HepG2 (cell line): ENCODE measurements around the gene ACACA. TPM values are rescaled to one million over a fixed set of nuclear protein-coding genes. Genes with fewer than 3 reads are reported as not detected.

Source experiments
- ATAC-seq: fragments of 200-7000 bp; cut with Tn5 transposase; 3 replicates; pipeline ENCODE4 v1.9.1; 2020; ENCODE audit warnings: mild to moderate bottlenecking, moderate library complexity
- BruUV-seq: library from RNA; stranded (reverse); fragments of 400-500 nt; replicated peaks from 2 replicates; lab custom pipeline; 2021; lab: Mats Ljungman, UMichigan
- CTCF ChIA-PET: fragments of 300-600 bp; formaldehyde crosslinking; extraction: SDS; loops from one replicate; lab custom pipeline; 2021; ENCODE audit warnings: low total read pairs, inconsistent platforms, low intra/inter-chr PET ratio; lab: Yijun Ruan, JAX
- POLR2A ChIA-PET: fragments of 350-600 bp; sonication (Branson Sonifier 250); formaldehyde crosslinking; loops from one replicate; lab custom pipeline; 2020; ENCODE audit warnings: antibody characterized with exemption, inconsistent platforms; lab: Yijun Ruan, JAX
- DNase-seq: peaks from one replicate; pipeline ENCODE4 v3.0.0-alpha.2; 2015; ENCODE audit warnings: low spot score
- FAIRE-seq: peaks from 3 replicates; lab custom pipeline; 2011; peaks lifted over from hg19 to GRCh38; lab: Jason Lieb, UNC
- H2AFZ ChIP-seq: one replicate; pipeline ENCODE4 v1.6.1; 2011; ENCODE audit warnings: low read length, inconsistent platforms
- H3K27ac ChIP-seq: fragments of 300-600 bp; 3 replicates; pipeline ENCODE4 v1.8.0; 2011; ENCODE audit warnings: mixed run types, mild to moderate bottlenecking, mixed read lengths, low read length, inconsistent platforms; ENCODE audit not compliant: insufficient read depth; ENCODE audit errors: extremely low read length
- H3K27me3 ChIP-seq, 2 experiments: fragments of 200-600 bp in 1 of 2; 2 replicates in 1 of 2; 3 replicates in 1 of 2; pipeline versions ENCODE4 v1.6.0 to v1.8.0; 2011; ENCODE audit warnings: low read length in 2 of 2, mild to moderate bottlenecking in 2 of 2, moderate library complexity in 2 of 2, inconsistent platforms in 1 of 2; ENCODE audit not compliant: insufficient read depth in 2 of 2, control insufficient read depth in 1 of 2
- H3K36me3 ChIP-seq, 2 experiments: fragments of 200-600 bp in 1 of 2; replicated peaks in 1 of 2; 2 replicates in 1 of 2; 3 replicates in 1 of 2; pipeline versions ENCODE4 v1.5.1 to v1.8.0; 2011; ENCODE audit warnings: low read length in 2 of 2, inconsistent platforms in 1 of 2; ENCODE audit not compliant: insufficient read depth in 2 of 2, control insufficient read depth in 1 of 2
- H3K4me1 ChIP-seq: 2 replicates; pipeline ENCODE4 v1.5.1; 2012; ENCODE audit warnings: low read length, inconsistent platforms; ENCODE audit not compliant: insufficient read depth
- H3K4me2 ChIP-seq: 2 replicates; pipeline ENCODE4 v1.6.0; 2011; ENCODE audit warnings: low read depth, low read length, inconsistent platforms
- H3K4me3 ChIP-seq, 3 experiments: fragments of 200-600 bp in 1 of 3; sonication (generic), shearing (Covaris generic) in 1 of 3; replicated peaks in 1 of 3; 2 replicates each; pipeline ENCODE4 v1.5.1; 2011 to 2016; ENCODE audit warnings: low read length in 3 of 3, inconsistent platforms in 2 of 3, low read depth in 2 of 3, mild to moderate bottlenecking in 2 of 3, control low read depth in 1 of 3, mixed read lengths in 1 of 3; ENCODE audit not compliant: insufficient read depth in 1 of 3
- H3K79me2 ChIP-seq: one replicate; pipeline ENCODE4 v1.6.1; 2011; ENCODE audit warnings: low read length, inconsistent platforms; ENCODE audit not compliant: insufficient read depth
- H3K9ac ChIP-seq: 2 replicates; pipeline ENCODE4 v1.6.0; 2011; ENCODE audit warnings: mild to moderate bottlenecking, low read depth, low read length, inconsistent platforms; ENCODE audit not compliant: insufficient read depth
- H3K9me3 ChIP-seq: 2 replicates; pipeline ENCODE4 v1.5.1; 2012; ENCODE audit warnings: mild to moderate bottlenecking, low read length
- H4K20me1 ChIP-seq: 2 replicates; pipeline ENCODE4 v1.6.0; 2011; ENCODE audit warnings: inconsistent platforms, mild to moderate bottlenecking, low read length, moderate library complexity; ENCODE audit not compliant: insufficient read depth
- CHD4 ChIP-seq: fragments of 200-600 bp; sonication (generic); IDR thresholded peaks from 2 replicates; pipeline ENCODE4 v1.7.0; 2017; ENCODE audit warnings: mild to moderate bottlenecking, low read length, borderline replicate concordance
- DDIT3 ChIP-seq: sonication (generic); formaldehyde crosslinking; IDR thresholded peaks from 2 replicates; pipeline ENCODE4 v1.4.0; 2020; ENCODE audit warnings: mild to moderate bottlenecking, missing genetic modification reagents
- HINFP ChIP-seq: sonication (generic); formaldehyde crosslinking; IDR thresholded peaks from 2 replicates; pipeline ENCODE4 v1.4.0; 2020; ENCODE audit warnings: low read depth, mild to moderate bottlenecking, missing genetic modification reagents
- HNF4A ChIP-seq: sonication (generic); formaldehyde crosslinking; IDR thresholded peaks from 2 replicates; pipeline ENCODE4 v1.4.0; 2020; ENCODE audit warnings: missing genetic modification reagents
- HOXD1 ChIP-seq: sonication (generic); formaldehyde crosslinking; IDR thresholded peaks from 2 replicates; pipeline ENCODE4 v1.5.0; 2020; ENCODE audit warnings: missing genetic modification reagents
- PCBP2 ChIP-seq: fragments of 200-400 bp; formaldehyde crosslinking; optimal IDR thresholded peaks from 2 replicates; pipeline ENCODE3; 2018; ENCODE audit warnings: low read length, low read depth; ENCODE audit not compliant: poor library complexity, severe bottlenecking
- RARG ChIP-seq: sonication (generic); formaldehyde crosslinking; IDR thresholded peaks from 2 replicates; pipeline ENCODE4 v1.4.0; 2020; ENCODE audit warnings: low read depth, mild to moderate bottlenecking, missing genetic modification reagents
- RELA ChIP-seq: sonication (generic); formaldehyde crosslinking; IDR thresholded peaks from 2 replicates; pipeline ENCODE4 v1.4.0; 2020; ENCODE audit warnings: missing genetic modification reagents
- UBTF ChIP-seq: sonication (generic); formaldehyde crosslinking; IDR thresholded peaks from 2 replicates; pipeline ENCODE4 v1.4.0; 2020; ENCODE audit warnings: mild to moderate bottlenecking, missing genetic modification reagents
- ZNF629 ChIP-seq: sonication (generic); formaldehyde crosslinking; conservative IDR thresholded peaks from 2 replicates; pipeline ENCODE4 v1.5.0; 2020; ENCODE audit warnings: missing genetic modification reagents
- ZNF746 ChIP-seq: sonication (generic); formaldehyde crosslinking; IDR thresholded peaks from 2 replicates; pipeline ENCODE4 v1.8.0; 2022; ENCODE audit warnings: mild to moderate bottlenecking, missing genetic modification reagents
- WGBS: methylation state at CpG from one replicate; pipeline ENCODE4 v1.1.6; 2017; ENCODE audit warnings: low lambda C conversion rate; 5-methylcytosine and 5-hydroxymethylcytosine counted together
- in situ Hi-C: cut with HindIII; loops from 2 replicates; pipeline ENCODE4 v1.10.0; 2017; ENCODE audit warnings: low pct_unique_long_range_greater_than_20kb; ENCODE audit not compliant: extremely low pct_ligation_motif_present
- intact Hi-C: fragments of 100-400 bp; cut with micrococcal nuclease; formaldehyde crosslinking; loops from one replicate; pipeline ENCODE4 v1.10.0; 2022; ENCODE audit not compliant: unreplicated experiment
- polyA plus RNA-seq, 8 experiments: library from polyadenylated mRNA; depleted of rRNA in 3 of 8; stranded (reverse) in 7 of 8; unstranded in 1 of 8; fragments of >200 nt; fragmentation: Illumina TruSeq in 4 of 8; extraction: Trizol in 4 of 8; gene quantifications; 2 replicates each; pipeline versions ENCODE4 v1.2.1 to v1.2.3, GENCODE V29; 2011 to 2016; ENCODE audit warnings: low read depth in 4 of 8, missing spikeins in 1 of 8, mixed read lengths in 1 of 8; ENCODE audit not compliant: insufficient read depth in 1 of 8
- total RNA-seq, 5 experiments: library from RNA; depleted of rRNA; stranded (reverse); fragments of >200 nt; fragmentation: Illumina TruSeq; extraction: Trizol; gene quantifications; 2 replicates each; pipeline ENCODE4 v1.2.3, GENCODE V29; 2016; ENCODE audit warnings: low read depth in 1 of 5

Gene ACACA
- total and polyA plus RNA-seq, 2 of the 13 experiments (the other 11 are each of a cell fraction or from before 2014, with no cell fraction given), result 39.2 to 47.2 TPM

- no peak for TF ChIP-seq DDIT3
- no peak for TF ChIP-seq ZNF746 (CRISPR knock-in tag)
Observed at GRCh38 chr17:37386462-37386861, 20.2 kb downstream of the ACACA start.

GRCh38 chr17:37385474-37385990, 21.1 kb downstream of the ACACA start:
- no peaks in the 10 kb centered on the region for H3K27me3 ChIP-seq
- BruUV-seq, result no TSS peak
- ChIA-PET CTCF (no interaction called here), POLR2A (no interaction called here)
- no peaks in the 10 kb centered on the region for H3K9me3 ChIP-seq
- H2AFZ ChIP-seq, result no peak overlapping the region
- DNase-seq (no peak), FAIRE-seq (no peak), ATAC-seq (no peak)
- H3K4me2 ChIP-seq, result no peak overlapping the region
- H4K20me1 ChIP-seq, result no peaks in the 10 kb centered on the region
- H3K4me3 ChIP-seq, result no peak overlapping the region
- TF ChIP-seq HINFP (CRISPR knock-in tag) (no peak), ZNF629 (no peak), CHD4 (no peak), PCBP2 (no peak), HOXD1 (CRISPR knock-in tag) (no peak), HNF4A (no peak), RARG (CRISPR knock-in tag) (no peak), RELA (CRISPR knock-in tag) (no peak), UBTF (CRISPR knock-in tag) (no peak)
- no peaks in the 10 kb centered on the region for H3K36me3 ChIP-seq
- in situ Hi-C loops, result no loop called here
- H3K27ac ChIP-seq, result no peak overlapping the region
- H3K9ac ChIP-seq, result no peak overlapping the region
- intact Hi-C loops, result no loop called here
- no peaks in the 10 kb centered on the region for H3K79me2 ChIP-seq
- no peaks in the 10 kb centered on the region for H3K4me1 ChIP-seq

More at GRCh38 chr17:37386462-37386861, 20.2 kb downstream of the ACACA start:
- no peak overlapping the region for H2AFZ ChIP-seq
- no peak overlapping the region for H3K9ac ChIP-seq
- no peaks in the 10 kb centered on the region for H4K20me1 ChIP-seq
- no peak overlapping the region for H3K4me2 ChIP-seq
- ATAC-seq (no peak), DNase-seq (no peak), FAIRE-seq (no peak)
- no TSS peak for BruUV-seq
- H3K9me3 ChIP-seq, result no peaks in the 10 kb centered on the region
- ChIA-PET POLR2A (no interaction called here), CTCF (no interaction called here)
- no peaks in the 10 kb centered on the region for H3K4me1 ChIP-seq
- H3K79me2 ChIP-seq, result no peaks in the 10 kb centered on the region
- in situ Hi-C loops, result no loop called here
- no peaks in the 10 kb centered on the region for H3K36me3 ChIP-seq
- H3K27me3 ChIP-seq, result no peaks in the 10 kb centered on the region
- intact Hi-C loops, result no loop called here
- H3K27ac ChIP-seq, result no peak overlapping the region
- H3K4me3 ChIP-seq, result no peak overlapping the region
- 98% methylated on average over 5 of the region's 5 CpGs for WGBS
